ENCODE measurements around the gene NCBP3.

NCBP3 gene

GRCh38 chr17:3879591-3880417 lies 33.8 kb upstream of the NCBP3 start:
- peaks cover 9% of the 10 kb centered on the region; the same call in 1 of the 2 replicates for H3K4me1 ChIP-seq (ENCODE audit: control insufficient read depth, insufficient read depth, low read length)
- H3K36me3 ChIP-seq (ENCODE audit: control insufficient read depth, insufficient read depth, low read length) = peaks cover 14% of the 10 kb centered on the region; the same call in 1 of the 2 replicates
- no peak overlapping the region for H3K9ac ChIP-seq (ENCODE audit: low read length)
- no peaks in the 10 kb centered on the region for H3K9me3 ChIP-seq (ENCODE audit: control insufficient read depth, insufficient read depth, low read depth, low read length)
- no peak overlapping the region for H3K27ac ChIP-seq (ENCODE audit: low read depth, low read length)
- no peaks in the 10 kb centered on the region for H3K27me3 ChIP-seq (ENCODE audit: control insufficient read depth, insufficient read depth, low read length)
- H3K4me3 ChIP-seq (ENCODE audit: low read depth, low read length) = no peak overlapping the region

DNA sequence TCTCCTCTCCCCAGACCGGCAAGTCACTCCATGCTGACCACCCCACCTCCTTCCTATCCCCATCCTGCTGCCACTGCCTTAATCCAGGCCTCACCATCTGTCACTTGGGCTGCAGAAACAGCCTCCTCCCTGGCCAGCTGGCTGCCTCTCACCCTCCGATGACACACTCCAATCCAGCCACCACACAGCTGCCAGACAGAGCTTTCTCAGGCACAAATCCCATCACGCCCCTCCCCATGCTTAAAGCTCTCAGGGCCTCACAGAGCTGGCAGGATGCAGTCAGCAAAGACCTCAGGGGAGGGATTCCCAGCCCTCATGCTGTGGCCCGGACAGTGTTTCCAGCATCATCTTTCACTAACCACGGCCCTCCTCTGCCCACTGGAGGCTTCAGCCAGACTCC lies 33.1 kb upstream of the NCBP3 start:
- H3K4me3 ChIP-seq (ENCODE audit: low read depth, low read length) = no peak overlapping the region
- no peaks in the 10 kb centered on the region for H3K9me3 ChIP-seq (ENCODE audit: control insufficient read depth, insufficient read depth, low read depth, low read length)
- no peaks in the 10 kb centered on the region for H3K27me3 ChIP-seq (ENCODE audit: control insufficient read depth, insufficient read depth, low read length)
- H3K36me3 ChIP-seq (ENCODE audit: control insufficient read depth, insufficient read depth, low read length) = peaks cover 15% of the 10 kb centered on the region; the same call in 1 of the 2 replicates
- H3K9ac ChIP-seq (ENCODE audit: low read length) = no peak overlapping the region
- H3K27ac ChIP-seq (ENCODE audit: low read depth, low read length) = no peak overlapping the region
- peaks cover 9% of the 10 kb centered on the region; the same call in 1 of the 2 replicates for H3K4me1 ChIP-seq (ENCODE audit: control insufficient read depth, insufficient read depth, low read length)

- Histone ChIP-seq H3K9ac (ENCODE audit: low read length) (no peak overlapping the region), H3K9me3 (ENCODE audit: control insufficient read depth, insufficient read depth, low read depth, low read length) (no peaks in the 10 kb centered on the region), H3K36me3 (ENCODE audit: control insufficient read depth, insufficient read depth, low read length) (peaks cover 32% of the 10 kb centered on the region), H3K27me3 (ENCODE audit: control insufficient read depth, insufficient read depth, low read length) (no peaks in the 10 kb centered on the region), H3K27ac (ENCODE audit: low read depth, low read length) (no peak overlapping the region), H3K4me1 (ENCODE audit: control insufficient read depth, insufficient read depth, low read length) (peaks cover 9% of the 10 kb centered on the region; the same call in 1 of the 2 replicates), H3K4me3 (ENCODE audit: low read depth, low read length) (no peak overlapping the region)
Measured at GRCh38 chr17:3877220-3877619, 31.2 kb upstream of the NCBP3 start.

DNA sequence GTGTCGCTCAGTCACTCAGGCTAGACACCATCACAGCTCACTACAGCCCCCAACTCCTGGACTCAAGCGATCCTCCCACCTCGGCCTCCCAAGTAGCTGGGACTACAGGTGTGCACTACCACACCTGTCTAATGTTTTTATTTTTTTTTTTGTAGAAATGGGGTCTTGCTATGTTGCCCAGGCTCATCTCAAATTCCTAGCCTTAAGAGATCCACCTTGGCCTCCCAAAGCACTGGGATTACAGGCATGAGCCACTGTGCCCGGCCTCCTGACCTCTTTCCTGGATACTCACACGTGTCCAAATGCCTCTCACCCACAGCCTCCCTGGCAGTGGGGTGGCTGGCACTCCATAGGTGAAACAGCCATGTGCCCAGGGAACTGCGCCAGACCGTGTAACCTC lies 29.3 kb upstream of the NCBP3 start:
- H3K27ac ChIP-seq (ENCODE audit: low read depth, low read length) = no peak overlapping the region
- peaks cover 38% of the 10 kb centered on the region for H3K36me3 ChIP-seq (ENCODE audit: control insufficient read depth, insufficient read depth, low read length)
- H3K9ac ChIP-seq (ENCODE audit: low read length) = no peak overlapping the region
- peaks cover 9% of the 10 kb centered on the region; the same call in 1 of the 2 replicates for H3K4me1 ChIP-seq (ENCODE audit: control insufficient read depth, insufficient read depth, low read length)
- no peak overlapping the region for H3K4me3 ChIP-seq (ENCODE audit: low read depth, low read length)
- H3K9me3 ChIP-seq (ENCODE audit: control insufficient read depth, insufficient read depth, low read depth, low read length) = no peaks in the 10 kb centered on the region
- no peaks in the 10 kb centered on the region for H3K27me3 ChIP-seq (ENCODE audit: control insufficient read depth, insufficient read depth, low read length)

- Histone ChIP-seq H3K27me3 (ENCODE audit: control insufficient read depth, insufficient read depth, low read length) (no peaks in the 10 kb centered on the region), H3K9ac (ENCODE audit: low read length) (no peak overlapping the region), H3K36me3 (ENCODE audit: control insufficient read depth, insufficient read depth, low read length) (peaks cover 46% of the 10 kb centered on the region), H3K4me1 (ENCODE audit: control insufficient read depth, insufficient read depth, low read length) (no peaks in the 10 kb centered on the region), H3K4me3 (ENCODE audit: low read depth, low read length) (no peak overlapping the region), H3K9me3 (ENCODE audit: control insufficient read depth, insufficient read depth, low read depth, low read length) (no peaks in the 10 kb centered on the region), H3K27ac (ENCODE audit: low read depth, low read length) (no peak overlapping the region)
Measured at GRCh38 chr17:3873862-3874261, 27.8 kb upstream of the NCBP3 start.

DNA sequence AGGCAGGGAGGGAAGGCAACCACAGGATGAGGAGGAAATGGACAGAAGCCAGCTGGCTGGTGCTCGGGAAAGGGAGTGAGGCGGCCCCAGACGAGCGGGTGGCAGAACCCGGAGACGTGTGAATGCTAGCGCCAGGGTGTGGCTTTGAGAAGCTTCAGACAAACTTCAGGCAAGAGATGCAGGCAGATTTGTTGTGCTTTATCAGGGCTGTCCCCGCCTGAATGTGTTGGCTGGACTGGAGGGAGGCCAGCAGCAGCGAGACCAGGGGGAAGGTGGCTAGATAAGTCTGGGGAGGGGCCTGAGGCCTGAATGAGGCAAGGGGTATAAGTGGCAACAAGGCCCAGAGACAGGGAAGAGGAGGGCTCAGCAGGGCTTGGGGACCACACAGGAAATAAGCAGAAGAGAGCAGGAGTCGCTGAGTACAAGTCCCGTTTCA lies 24.8 kb upstream of the NCBP3 start:
- Histone ChIP-seq H3K27ac (ENCODE audit: low read depth, low read length) (no peak overlapping the region), H3K4me3 (ENCODE audit: low read depth, low read length) (no peak overlapping the region), H3K9me3 (ENCODE audit: control insufficient read depth, insufficient read depth, low read depth, low read length) (no peaks in the 10 kb centered on the region), H3K27me3 (ENCODE audit: control insufficient read depth, insufficient read depth, low read length) (no peaks in the 10 kb centered on the region), H3K4me1 (ENCODE audit: control insufficient read depth, insufficient read depth, low read length) (no peaks in the 10 kb centered on the region), H3K36me3 (ENCODE audit: control insufficient read depth, insufficient read depth, low read length) (peaks cover 40% of the 10 kb centered on the region), H3K9ac (ENCODE audit: low read length) (no peak overlapping the region)

DNA sequence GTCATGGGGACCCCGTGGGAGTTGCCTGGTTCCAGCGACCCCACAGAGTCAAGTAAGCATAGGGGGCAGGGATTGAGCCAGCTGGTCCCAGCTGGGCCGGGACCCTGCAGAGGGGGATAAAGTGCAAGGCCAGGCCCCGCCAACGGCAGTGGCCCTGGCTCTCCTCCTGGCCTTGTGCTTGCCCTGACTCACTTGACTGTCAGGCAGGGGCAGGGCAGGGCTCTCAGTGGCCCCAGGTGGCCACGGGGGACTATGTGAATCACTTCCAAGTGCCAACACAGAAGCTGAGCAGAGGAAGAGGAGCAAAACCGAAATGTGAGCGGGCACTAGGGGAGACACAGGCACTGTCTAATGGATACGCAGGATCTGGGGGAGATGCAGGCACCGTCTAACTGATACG lies 21.6 kb upstream of the NCBP3 start:
- Histone ChIP-seq H3K36me3 (ENCODE audit: control insufficient read depth, insufficient read depth, low read length) (peaks cover 21% of the 10 kb centered on the region), H3K4me1 (ENCODE audit: control insufficient read depth, insufficient read depth, low read length) (no peaks in the 10 kb centered on the region), H3K9ac (ENCODE audit: low read length) (no peak overlapping the region), H3K27ac (ENCODE audit: low read depth, low read length) (no peak overlapping the region), H3K4me3 (ENCODE audit: low read depth, low read length) (no peak overlapping the region), H3K9me3 (ENCODE audit: control insufficient read depth, insufficient read depth, low read depth, low read length) (no peaks in the 10 kb centered on the region), H3K27me3 (ENCODE audit: control insufficient read depth, insufficient read depth, low read length) (no peaks in the 10 kb centered on the region)

DNA sequence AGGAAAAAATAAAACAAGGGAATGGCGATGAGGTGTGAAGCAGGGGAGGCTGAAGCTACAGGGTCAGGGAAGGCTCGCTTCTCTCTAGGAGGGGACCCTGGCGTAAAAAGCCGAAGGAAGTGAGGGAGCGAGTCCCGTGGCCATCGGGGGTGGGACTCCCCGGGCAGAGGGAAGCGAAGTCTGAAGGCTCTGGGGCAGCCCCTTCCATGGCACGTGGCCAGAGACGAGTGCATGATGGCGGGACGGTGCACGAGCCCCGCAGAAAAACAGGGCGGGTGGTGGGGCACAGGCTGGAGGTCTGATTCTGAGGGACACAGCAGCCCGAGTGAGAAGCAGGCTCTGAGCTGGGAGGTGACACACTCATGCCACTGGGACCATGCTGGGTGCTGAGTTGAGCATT lies 21.1 kb upstream of the NCBP3 start:
- Histone ChIP-seq H3K4me1 (ENCODE audit: control insufficient read depth, insufficient read depth, low read length) (no peaks in the 10 kb centered on the region), H3K27ac (ENCODE audit: low read depth, low read length) (no peak overlapping the region), H3K27me3 (ENCODE audit: control insufficient read depth, insufficient read depth, low read length) (no peaks in the 10 kb centered on the region), H3K4me3 (ENCODE audit: low read depth, low read length) (no peak overlapping the region), H3K9me3 (ENCODE audit: control insufficient read depth, insufficient read depth, low read depth, low read length) (no peaks in the 10 kb centered on the region), H3K36me3 (ENCODE audit: control insufficient read depth, insufficient read depth, low read length) (peaks cover 17% of the 10 kb centered on the region), H3K9ac (ENCODE audit: low read length) (no peak overlapping the region)

DNA sequence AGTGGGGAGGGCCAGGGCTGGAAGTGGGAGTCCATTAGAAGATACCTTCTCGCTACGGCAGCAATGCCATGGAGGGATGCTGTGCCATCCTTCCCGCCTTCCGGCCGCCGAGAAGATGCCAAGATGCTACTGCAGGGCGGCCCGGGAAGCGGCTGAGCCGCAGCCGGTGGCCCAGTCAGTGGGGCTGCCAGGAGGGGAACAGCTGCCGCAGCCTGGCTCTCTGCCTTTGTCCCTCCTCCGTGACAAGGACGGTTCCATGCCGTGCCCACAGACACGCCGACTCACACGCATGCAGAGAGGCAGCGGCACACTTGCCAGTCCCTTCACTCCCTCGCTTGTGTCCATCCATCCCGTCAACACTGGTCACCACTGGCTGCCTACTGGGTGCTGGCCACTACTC lies 20.2 kb upstream of the NCBP3 start:
- Histone ChIP-seq H3K4me1 (ENCODE audit: control insufficient read depth, insufficient read depth, low read length) (no peaks in the 10 kb centered on the region), H3K27ac (ENCODE audit: low read depth, low read length) (no peak overlapping the region), H3K9me3 (ENCODE audit: control insufficient read depth, insufficient read depth, low read depth, low read length) (no peaks in the 10 kb centered on the region), H3K4me3 (ENCODE audit: low read depth, low read length) (no peak overlapping the region), H3K27me3 (ENCODE audit: control insufficient read depth, insufficient read depth, low read length) (no peaks in the 10 kb centered on the region), H3K9ac (ENCODE audit: low read length) (no peak overlapping the region), H3K36me3 (ENCODE audit: control insufficient read depth, insufficient read depth, low read length) (peaks cover 19% of the 10 kb centered on the region)

- no peaks in the 10 kb centered on the region for H3K4me1 ChIP-seq (ENCODE audit: control insufficient read depth, insufficient read depth, low read length)
- no peak overlapping the region for H3K4me3 ChIP-seq (ENCODE audit: low read depth, low read length)
- H3K9ac ChIP-seq (ENCODE audit: low read length) = no peak overlapping the region
- peaks cover 22% of the 10 kb centered on the region for H3K36me3 ChIP-seq (ENCODE audit: control insufficient read depth, insufficient read depth, low read length)
- no peaks in the 10 kb centered on the region for H3K9me3 ChIP-seq (ENCODE audit: control insufficient read depth, insufficient read depth, low read depth, low read length)
- H3K27me3 ChIP-seq (ENCODE audit: control insufficient read depth, insufficient read depth, low read length) = no peaks in the 10 kb centered on the region
- H3K27ac ChIP-seq (ENCODE audit: low read depth, low read length) = no peak overlapping the region
Measured at GRCh38 chr17:3865176-3865575, 19.1 kb upstream of the NCBP3 start.

GRCh38 chr17:3864534-3864933 lies 18.5 kb upstream of the NCBP3 start:
- Histone ChIP-seq H3K27me3 (ENCODE audit: control insufficient read depth, insufficient read depth, low read length) (no peaks in the 10 kb centered on the region), H3K4me3 (ENCODE audit: low read depth, low read length) (no peak overlapping the region), H3K4me1 (ENCODE audit: control insufficient read depth, insufficient read depth, low read length) (no peaks in the 10 kb centered on the region), H3K9me3 (ENCODE audit: control insufficient read depth, insufficient read depth, low read depth, low read length) (no peaks in the 10 kb centered on the region), H3K27ac (ENCODE audit: low read depth, low read length) (no peak overlapping the region), H3K36me3 (ENCODE audit: control insufficient read depth, insufficient read depth, low read length) (peaks cover 18% of the 10 kb centered on the region), H3K9ac (ENCODE audit: low read length) (no peak overlapping the region)

All from HUES6 (cell line).